Measurements from ENCODE around the gene MAGI1.
"Not testable (repeated sequence)": the region's sequence is repeated elsewhere in the genome, so short reads cannot be mapped to it uniquely, and the experiment has no call there.

The MAGI1 gene

DNA sequence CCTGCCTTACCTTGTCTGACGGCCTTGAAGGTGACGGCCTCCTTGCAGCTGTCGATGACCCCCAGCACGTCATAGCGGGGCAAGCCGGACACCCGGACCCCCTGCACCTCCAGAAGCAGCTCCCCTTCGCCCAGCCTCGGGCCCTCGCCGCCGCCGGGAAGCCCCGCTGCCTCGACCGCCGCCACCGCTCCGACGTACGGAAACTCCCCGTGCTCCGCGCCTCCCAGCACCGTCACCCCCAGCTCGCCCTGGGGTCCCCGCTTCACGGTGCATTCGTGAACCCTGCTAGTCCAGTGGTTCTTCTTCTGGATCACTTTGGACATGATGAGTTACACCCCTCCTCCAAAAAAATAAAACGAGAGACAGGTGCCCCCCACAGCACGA is 740 bp downstream of the MAGI1 start:
- no peak for DNase-seq

DNA sequence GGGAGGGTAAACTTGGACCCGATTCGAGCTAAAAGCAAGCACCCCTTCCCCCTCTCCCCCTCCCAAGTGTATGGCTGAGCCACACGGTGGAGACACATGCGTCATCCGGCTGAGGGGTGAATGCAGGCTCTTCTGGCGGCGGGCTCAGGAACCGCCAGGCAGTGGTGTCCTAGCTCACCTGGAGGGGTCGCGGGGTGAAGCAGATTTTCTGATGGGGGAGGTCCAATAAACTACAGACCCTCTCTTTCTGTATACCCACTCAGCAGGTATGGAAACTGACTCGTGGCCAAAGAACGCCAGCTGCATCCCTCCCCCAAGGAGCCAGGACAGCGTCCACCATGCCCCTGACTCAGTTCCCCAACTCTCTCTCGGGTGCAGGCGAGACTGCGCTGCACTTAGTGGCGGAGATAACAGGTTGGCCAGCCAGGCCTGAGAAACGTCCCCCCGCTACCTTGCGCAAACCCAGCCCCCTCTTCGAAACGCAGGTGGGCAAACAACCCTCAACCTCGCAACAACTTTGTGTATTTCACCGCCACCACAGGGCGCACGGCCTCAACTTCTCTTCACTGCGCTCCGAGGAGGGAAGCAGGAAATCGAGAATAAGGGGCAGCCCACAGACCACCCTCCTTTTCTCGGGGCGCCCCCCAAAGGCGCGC is 1.3 kb downstream of the MAGI1 start:
- DNase-seq: peak; percentile 30

DNA sequence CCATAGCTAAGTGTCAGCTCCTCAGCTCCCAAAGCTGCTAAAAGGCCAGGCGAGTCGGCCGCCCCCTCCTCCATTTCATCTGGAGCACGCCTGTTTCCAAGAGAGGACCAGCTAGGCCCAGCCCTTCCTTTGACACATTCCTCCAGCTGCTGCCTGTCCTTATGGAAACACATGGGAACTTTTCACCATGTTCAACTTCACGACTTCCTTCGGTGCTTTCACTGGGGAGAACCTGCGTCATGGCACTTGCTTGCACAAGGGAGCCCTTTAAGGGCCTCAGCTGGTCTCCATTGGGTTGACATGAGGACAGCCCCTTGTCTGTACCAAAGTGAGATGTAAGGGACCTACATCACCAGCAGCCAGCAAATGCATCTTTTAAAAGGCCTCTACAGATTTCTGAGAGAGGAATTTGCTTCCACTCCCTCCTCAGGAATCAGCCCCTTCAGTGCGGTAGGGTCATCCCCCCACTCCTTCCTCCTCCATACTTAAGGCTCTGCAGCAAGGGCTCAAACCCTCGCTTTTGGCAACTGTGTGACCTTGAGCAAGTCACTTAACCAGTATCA is 2.1 kb downstream of the MAGI1 start:
- no peak for DNase-seq

DNA sequence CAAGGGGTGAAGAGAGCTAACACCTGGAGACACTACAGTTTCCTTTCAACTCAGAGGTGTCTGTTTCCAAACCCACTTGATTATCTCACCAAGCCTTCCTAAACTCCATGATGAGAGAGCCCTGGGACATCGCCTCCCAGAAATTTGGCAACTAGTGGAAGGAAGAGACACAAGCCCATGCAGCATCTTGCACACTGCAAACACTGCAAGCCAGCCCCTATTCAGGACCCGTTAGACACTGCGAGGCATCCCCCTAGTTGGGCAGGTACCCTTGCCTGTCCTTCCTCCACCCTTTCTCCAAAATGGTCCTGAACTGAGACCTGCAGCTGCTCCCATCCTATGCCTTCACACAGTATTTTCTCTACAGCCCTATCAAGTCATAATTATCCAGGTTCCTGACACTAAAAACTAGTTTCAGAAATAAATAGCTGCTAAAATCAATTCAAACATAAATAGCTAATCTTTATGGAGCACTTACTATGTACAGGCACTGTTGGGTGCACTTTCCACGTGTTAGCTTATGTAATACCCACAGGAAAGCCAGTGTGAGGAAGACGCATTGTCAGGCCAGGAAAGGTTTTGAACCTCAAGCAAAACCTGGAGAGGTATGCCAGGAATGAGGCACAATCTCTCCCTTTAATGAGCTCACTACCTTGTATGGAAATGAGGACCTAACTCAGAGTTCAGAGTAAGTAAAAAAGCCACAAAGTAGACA is 2.8 kb downstream of the MAGI1 start:
- DNase-seq: no peak

DNA sequence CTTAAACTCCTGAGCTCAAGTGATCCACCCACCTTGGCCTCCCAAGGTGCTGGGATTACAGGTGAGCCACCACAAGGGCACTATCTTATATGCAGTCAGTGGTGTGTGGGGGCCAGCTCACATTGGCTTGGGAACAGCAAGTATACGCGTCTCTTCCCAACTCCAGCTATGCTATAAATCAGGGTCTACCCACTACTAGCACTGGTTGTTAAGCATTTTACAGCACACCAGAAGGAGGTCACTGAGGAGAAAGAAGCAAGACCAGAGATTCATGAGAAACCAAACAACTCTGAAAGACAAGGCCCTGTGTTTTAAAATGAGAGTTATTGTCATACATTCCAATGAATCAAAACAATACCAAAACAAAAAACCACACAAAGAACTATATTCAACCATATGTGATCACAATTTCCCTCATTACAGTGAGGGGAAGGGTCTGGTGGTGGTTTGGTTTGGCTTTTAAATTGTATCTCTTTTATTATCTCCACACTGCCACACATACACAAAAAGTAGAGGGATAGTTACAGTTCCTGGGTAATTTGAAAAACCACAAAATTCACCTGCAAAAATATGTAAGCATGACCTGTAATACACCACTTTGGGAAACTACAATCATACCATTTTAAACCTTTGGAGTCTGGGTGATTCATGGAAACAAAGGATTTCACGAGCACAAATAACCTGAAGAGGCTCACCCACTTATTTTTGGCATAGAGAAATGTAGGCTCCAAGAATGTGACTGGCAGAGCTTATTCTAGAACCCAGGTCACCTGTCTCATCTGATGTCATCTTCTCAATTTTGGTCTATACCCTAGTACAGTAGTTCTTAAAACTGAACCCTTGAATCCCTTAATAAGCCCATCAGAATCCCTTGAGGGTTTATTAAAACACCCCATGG is 5.2 kb downstream of the MAGI1 start:
- no peak for DNase-seq

DNA sequence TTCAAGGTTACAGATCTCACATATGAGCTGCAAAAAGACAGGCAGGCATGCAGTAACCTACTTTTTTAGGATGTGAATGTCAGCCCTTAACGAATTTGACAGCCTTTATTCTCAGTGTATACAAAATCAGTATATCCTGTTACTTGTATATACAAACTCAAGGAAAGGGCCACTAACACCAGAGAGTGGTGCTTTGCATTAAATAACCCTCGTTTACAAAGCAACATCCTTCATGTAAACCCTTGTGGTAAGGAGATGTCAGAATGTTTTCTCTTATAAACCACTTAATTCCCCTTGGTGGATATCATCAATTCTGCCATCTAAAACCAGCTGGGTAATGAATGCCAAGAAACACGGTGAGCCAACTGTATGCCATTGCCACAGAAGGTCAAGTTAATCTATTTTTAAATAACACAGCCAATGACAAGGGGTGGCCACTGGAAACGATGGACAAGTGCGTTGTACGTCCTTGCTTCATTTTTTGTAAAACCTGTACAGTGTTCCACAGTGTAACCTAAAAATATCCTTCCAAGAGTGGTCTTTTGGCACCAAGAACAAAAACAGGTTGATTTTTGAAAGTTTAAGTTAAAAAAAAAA is 7.5 kb downstream of the MAGI1 start:
- DNase-seq: no peak

DNA sequence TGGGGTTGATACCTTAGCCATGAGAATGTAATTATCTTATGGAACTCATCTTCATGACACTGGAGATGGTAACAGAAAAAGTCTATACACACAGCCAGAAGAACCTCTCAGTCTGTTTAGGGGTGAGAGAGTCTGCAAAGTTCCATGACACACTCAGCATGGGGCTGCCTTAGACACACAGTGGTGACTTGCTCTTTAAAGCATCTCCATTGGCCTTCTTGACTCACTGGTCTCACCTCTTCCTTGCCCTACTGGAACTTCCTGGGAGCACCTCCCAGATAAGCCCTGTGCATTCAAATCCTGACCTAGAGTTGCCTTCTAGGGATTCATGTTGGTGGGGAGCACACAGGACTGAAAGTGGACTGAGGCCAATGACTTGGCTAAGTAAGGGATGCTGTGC is 9.3 kb downstream of the MAGI1 start:
- DNase-seq: no peak

DNA sequence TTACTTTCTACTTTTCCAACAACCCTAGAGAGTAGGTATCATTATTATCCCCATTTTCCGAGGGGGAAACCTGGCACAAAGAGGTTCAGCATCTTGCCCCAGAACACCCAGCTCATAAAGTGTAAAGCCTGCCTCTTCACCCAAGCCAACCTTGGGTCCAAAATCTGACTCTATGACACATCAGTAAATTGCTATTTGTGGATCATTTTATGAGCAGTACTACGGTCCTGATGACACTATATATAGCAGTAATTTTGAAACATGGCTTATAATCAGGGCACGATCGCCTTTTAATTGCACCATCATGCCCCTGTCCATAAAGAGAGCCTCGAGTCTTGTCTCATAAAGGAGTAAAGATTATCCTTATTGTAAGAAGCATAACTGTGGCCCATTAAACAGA is 9.7 kb downstream of the MAGI1 start:
- no peak for DNase-seq

DNA sequence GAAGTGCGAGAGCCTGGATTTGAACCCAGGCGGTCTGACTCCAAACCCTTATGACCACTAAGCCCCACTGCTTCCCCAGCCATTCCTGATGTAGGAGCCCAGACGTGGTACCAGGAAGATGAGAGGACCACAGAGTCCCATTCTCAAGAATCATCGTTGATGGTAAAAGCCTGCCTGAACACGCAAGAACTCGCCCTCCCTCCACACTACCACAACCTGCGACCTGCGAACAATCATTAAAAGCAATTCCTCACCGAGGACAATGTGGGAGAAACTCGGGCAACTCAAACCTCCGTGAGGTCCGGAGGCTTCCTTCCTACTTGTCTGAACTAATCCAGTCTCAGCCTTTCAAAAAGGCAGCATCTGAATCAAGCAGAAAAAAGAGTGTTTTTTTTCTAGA is 10.3 kb downstream of the MAGI1 start:
- DNase-seq: no peak

DNA sequence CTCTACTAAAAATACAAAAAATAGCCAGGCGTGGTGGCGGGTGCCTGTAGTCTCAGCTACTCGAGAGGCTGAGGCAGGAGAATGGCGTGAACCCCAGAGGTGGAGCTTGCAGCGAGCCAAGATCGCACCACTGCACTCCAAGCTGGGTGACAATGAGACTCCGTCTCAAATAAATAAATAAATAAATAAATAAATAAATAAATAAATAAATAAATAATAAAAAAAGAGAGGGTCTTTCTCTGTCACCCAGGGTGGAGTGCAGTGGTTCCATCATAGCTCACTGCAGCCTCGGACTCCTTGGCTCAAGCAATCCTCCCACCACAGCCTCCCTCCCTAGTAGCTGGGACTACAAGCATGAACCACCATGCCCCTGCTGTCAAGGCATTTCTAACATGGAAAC is 11.6 kb downstream of the MAGI1 start:
- DNase-seq: not testable (repeated sequence)

DNA sequence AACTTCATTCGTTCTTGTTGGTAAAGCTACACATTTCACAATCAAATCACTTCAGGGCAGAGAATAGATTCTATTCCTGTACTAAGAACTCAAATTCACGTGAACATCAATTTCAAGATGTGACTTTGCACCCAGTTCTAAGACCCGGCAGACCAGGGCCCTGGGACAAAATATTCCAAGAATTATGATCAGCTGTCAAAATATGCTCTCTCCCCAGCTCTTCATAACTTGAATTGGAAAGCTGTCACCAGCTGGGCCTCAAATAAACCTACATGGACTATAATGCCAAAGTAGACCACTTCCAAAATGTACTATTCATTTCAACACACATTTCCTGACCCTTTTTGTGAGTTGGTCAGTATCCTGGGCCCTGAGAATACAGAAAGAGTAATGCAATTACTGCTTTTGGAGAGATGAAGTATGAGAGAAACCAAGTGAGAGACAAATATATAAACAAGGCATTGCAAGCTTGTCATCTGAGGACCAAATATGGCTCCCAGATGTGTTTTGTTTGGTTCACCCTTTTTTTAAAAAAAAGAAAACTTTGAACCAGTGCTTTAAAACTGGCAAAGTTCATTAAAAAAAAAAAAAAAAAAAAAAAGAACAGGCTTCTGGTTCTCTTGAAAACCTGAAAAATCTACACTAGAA is 14.9 kb downstream of the MAGI1 start:
- no peak for DNase-seq

DNA sequence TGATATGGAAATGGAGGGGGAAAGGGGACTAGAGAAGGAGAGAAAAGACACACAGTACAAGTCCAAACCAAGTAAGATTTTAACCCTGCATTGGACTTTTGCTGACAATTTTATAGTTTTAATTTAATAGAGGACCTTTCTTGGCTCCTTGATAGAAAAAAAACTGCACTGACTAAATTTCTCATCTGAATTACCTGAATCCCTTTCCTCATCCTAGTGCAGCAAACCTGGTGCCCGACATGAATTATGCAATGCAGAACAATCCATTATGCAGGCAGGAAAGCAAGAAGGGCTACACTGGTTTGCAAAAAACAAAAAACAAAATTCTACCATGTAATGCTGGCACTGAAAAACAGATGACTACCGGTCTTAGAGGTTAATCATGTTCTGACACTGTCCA is 15.5 kb downstream of the MAGI1 start:
- no peak for DNase-seq

DNA sequence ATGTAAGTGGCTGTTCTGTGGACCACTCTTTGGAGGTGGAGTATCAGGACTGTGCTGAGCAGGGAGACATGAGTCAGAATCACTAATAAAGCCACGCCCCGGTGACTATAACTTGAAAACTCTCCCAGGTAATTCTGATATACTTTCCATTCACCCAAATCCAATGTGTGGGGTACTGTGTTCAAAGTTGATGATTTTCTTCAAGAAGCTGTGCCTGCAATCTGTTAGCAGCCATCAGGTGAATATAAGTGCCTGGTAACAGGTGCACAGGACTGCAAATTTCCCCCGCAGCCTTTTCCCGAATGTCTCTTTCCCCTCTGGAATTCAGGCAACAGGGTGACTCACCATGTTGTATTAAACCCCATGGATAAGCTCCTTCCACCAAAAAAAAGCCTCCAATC is 17.0 kb downstream of the MAGI1 start:
- DNase-seq: no peak

DNA sequence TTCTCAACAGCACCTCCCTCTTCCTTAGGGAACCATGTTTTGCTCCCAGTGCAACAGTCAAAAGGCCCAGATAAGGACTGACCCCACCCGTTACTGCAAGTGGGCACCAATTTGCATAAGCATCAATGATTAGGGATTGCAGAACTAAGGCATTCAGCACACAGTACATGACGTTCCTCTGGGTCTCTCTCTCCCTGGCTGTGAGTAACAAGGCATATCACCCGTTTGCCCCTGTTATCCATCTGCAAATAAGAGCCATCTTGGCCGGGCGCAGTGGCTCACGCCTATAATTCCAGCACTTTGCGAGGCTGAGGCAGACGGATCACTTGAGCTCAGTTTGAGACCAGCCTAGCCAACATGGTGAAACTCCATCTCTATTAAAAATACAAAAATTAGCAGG is 18.8 kb downstream of the MAGI1 start:
- DNase-seq: no peak

DNA sequence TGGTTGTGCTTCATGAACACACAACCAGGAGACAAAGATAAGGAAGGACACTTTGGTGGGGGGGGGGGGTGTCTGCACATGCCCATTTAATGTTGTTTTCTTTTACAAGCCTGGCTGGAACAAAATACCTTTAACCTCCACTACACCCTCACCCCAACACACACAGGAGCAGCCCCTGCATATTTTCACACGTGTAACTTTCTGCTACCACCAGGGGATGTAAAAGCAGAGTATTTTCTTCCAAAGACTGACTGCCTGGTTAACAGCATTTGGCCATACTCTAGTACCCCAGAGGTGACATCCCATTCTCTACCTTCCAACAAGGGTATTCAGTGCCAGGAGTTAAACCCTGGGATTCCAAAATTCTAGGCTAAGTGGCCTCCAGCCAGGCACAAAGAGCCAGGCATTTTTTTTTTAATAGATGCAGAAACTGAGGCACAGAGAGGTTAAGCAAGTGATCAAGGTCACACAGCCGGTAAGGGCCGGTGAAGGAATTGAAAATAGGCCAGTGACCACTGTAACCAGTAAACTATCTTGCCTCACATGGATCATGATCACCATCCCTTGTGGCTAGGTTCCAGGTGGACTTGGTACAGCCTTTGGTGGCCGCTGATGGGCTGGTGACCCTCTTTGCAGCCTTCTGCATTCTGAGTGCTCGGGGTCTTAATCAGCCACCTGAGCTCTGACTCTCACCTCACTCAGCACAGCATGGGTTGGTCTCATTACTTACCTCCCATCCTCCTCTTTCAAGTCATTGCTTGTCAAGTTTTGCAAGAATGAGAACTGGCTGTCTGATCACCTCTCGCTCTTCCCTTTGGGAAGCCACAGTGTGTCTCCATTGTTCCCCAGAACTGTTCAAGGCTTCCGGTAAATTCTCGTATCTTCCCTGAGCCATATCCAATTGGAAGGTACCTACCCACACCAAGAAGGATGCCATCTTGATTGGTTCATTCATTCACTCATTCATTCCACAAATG is 20.4 kb downstream of the MAGI1 start:
- no peak for DNase-seq

DNA sequence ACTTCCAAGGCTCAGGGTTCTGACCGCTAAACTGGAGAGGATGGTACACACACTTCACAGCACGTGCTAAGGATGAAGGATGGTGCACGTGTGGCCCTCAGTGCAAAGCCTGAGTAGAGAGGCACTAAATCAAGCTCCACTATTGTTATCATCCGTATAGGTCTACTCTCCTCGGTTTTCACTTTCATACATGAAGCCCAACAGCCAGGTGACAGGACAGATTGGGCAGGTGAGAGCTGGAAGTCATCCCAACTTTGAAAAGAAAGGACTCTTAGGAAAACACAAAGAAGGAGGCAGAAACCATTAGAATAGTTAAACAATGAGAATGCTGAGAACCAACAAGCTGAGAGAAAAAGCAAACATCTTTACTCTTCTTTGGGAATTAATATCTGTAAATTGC is 21.1 kb downstream of the MAGI1 start:
- DNase-seq: no peak

DNA sequence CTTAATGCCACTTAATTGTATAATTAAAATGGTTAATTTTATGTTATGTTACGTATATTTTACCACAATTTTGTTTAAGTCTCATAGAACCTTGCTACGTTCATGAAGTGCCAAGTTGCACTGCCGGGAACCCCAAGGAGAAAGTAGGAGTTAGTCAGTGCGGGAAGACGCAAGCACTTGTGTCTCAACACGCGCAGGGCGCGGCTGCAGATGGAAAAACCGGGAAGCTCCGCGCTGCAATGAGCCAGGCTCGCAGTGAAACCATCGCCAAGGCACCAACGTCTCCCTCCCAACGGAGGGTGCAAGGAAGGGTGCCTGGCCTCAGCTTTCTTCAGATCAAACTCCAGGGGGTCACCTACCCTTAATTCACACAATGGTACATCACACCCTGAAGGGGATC is 21.6 kb downstream of the MAGI1 start:
- no peak for DNase-seq

DNA sequence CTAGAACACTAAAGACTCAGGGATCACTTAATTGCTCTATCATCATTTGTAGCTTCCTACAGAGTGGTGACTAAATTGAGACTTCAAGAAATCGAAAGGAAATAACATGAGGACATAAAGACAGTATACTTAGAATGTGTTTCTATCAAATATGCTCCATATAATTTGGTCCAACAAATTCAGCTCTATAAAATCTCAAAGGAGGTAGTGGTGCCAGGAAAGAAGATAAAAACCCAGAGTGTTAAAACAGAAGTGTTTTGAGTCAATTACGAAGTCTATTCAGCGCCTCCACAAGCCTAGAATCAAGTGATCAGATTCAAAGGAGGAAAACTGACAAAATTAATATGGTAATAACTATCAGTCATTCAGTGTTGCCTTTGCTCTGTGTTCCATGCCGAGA is 22.9 kb downstream of the MAGI1 start:
- DNase-seq: no peak

DNA sequence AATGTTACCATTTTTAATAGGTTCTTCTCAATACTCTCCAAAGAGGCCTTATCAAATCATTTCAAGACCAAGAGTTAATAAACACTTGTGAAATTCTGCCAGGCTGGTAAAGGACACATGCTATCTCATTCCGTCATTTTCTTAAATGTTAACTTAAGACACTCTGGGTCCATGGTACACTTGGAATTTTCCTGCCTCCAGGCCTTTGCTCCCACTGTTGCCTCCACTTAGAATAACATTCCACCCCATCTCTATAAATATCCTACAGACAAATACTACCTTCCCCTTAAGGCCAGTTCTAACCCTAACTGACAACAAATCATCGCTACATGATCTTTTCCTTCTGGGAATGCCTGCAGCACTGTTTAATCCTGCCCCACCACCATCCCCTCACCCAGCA is 24.1 kb downstream of the MAGI1 start:
- DNase-seq: no peak

DNA sequence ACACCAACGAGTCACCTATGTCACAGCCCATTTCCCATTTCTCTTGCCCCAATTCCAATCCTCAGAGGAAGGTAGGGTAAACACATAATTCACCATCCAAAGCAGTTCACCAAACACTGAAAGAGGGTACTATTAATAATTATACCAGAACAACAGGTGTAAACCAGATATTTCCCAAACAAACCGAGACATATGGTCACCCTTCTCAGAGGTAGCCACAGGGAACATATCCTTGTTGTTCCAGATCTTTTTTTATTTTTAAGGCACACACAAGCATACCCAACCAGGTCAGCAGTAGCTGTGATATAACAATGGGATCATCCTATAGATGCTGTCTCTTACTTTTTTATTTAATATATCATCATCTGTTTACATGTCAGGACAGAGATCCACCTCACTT is 24.7 kb downstream of the MAGI1 start:
- no peak for DNase-seq

DNA sequence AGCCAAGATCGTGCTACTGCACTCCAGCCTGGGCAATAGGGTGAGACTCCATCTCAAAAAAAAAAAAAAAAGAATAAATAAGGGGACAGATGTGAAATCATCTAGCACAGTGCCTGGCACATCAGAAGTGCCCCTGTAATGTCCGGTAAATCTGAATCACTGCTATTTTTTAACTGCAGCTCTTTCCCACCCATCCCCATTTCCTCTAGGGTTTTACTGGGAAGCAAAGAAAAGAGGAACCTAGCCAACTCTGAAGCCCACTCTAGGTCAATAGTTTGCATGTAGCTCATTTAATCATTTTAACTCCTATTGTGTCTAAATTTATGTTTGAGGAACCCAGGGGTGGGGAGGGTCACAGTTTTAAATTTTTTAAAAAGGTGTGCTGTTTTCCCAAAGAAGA is 26.0 kb downstream of the MAGI1 start:
- no peak for DNase-seq

Measured in NCI-H526 treated with DMSO at 0.1 percent for 48 hours (cell line).